ENCODE measurements around the gene ADIG. TPM values are rescaled to one million over a fixed set of nuclear protein-coding genes. Genes with fewer than 3 reads are reported as not detected.

Gene ADIG
- total RNA-seq, 4 donors from 2014 or later: not detected

- WGBS: 75% methylated on average over 3 of the region's 3 CpGs
These were observed 22.3 kb downstream of the ADIG start for GRCh38 chr20:38603286-38603685.

GRCh38 chr20:38604873-38605303 is 23.9 kb downstream of the ADIG start:
- no peak overlapping the region for H3K27ac ChIP-seq (replicated peaks in 1 of 4)
- no peaks in the 10 kb centered on the region for H3K36me3 ChIP-seq
- WGBS: 29% methylated on average over 4 of the region's 4 CpGs
- intact Hi-C loops (cut with DNase I): no loop called here
- H3K9me3 ChIP-seq: no peaks in the 10 kb centered on the region
- H3K27me3 ChIP-seq: peaks cover 0 to 79% (median 14%) of the 10 kb centered on the region in 4 donors
- no peak for TF ChIP-seq CTCF (IDR thresholded peaks at IDR 0.05)
- TF ChIP-seq POLR2AphosphoS5 (IDR thresholded peaks at IDR 0.05): no peak
- DNase-seq (ENCODE audit: extremely low spot score): no peak
- peaks cover 0 to 10% (median 7%) of the 10 kb centered on the region in 4 donors for H3K4me1 ChIP-seq
- no peak overlapping the region for H3K4me3 ChIP-seq

More at GRCh38 chr20:38603286-38603685, 22.3 kb downstream of the ADIG start:
- Histone ChIP-seq H3K4me3 (no peak overlapping the region), H3K4me1 (peaks cover 0 to 10% (median 7%) of the 10 kb centered on the region in 4 donors), H3K27ac (replicated peaks in 1 of 4) (no peak overlapping the region), H3K27me3 (peaks cover 0 to 68% (median 14%) of the 10 kb centered on the region in 4 donors), H3K36me3 (no peaks in the 10 kb centered on the region), H3K9me3 (no peaks in the 10 kb centered on the region)
- DNase-seq (ENCODE audit: extremely low spot score): no peak
- TF ChIP-seq CTCF (IDR thresholded peaks at IDR 0.05) (no peak), POLR2A (IDR thresholded peaks at IDR 0.05; ENCODE audit: low read depth) (no peak), POLR2AphosphoS5 (IDR thresholded peaks at IDR 0.05) (no peak), EP300 (IDR thresholded peaks at IDR 0.05) (no peak)
- intact Hi-C loops (cut with DNase I): no loop called here

GRCh38 chr20:38607351-38607750 is 26.4 kb downstream of the ADIG start:
- 42% methylated on average over 12 of the region's 12 CpGs for WGBS
- H3K27me3 ChIP-seq: peaks cover 0 to 63% (median 3%) of the 10 kb centered on the region in 4 donors

GRCh38 chr20:38608188-38608587 is 27.2 kb downstream of the ADIG start:
- WGBS: 74% methylated on average over 4 of the region's 4 CpGs
- no peak for DNase-seq (ENCODE audit: extremely low spot score)
- Histone ChIP-seq H3K36me3 (no peaks in the 10 kb centered on the region), H3K27me3 (peaks cover 0 to 54% (median 0%) of the 10 kb centered on the region in 4 donors), H3K9me3 (no peaks in the 10 kb centered on the region), H3K27ac (replicated peaks in 1 of 4) (no peak overlapping the region), H3K4me3 (no peak overlapping the region), H3K4me1 (no peaks in the 10 kb centered on the region)
- no peak for TF ChIP-seq POLR2A (IDR thresholded peaks at IDR 0.05; ENCODE audit: low read depth)
- TF ChIP-seq EP300 (IDR thresholded peaks at IDR 0.05): no peak
- no peak for TF ChIP-seq POLR2AphosphoS5 (IDR thresholded peaks at IDR 0.05)
- no peak for TF ChIP-seq CTCF (IDR thresholded peaks at IDR 0.05)
- intact Hi-C loops (cut with DNase I): no loop called here

More at GRCh38 chr20:38607351-38607750, 26.4 kb downstream of the ADIG start:
- Histone ChIP-seq H3K4me3 (no peak overlapping the region), H3K27ac (replicated peaks in 1 of 4) (no peak overlapping the region), H3K9me3 (no peaks in the 10 kb centered on the region), H3K4me1 (no peaks in the 10 kb centered on the region), H3K36me3 (no peaks in the 10 kb centered on the region)
- no peak for DNase-seq (ENCODE audit: extremely low spot score)
- TF ChIP-seq CTCF (IDR thresholded peaks at IDR 0.05): no peak
- TF ChIP-seq POLR2AphosphoS5 (IDR thresholded peaks at IDR 0.05): no peak
- TF ChIP-seq POLR2A (IDR thresholded peaks at IDR 0.05; ENCODE audit: low read depth): no peak
- no peak for TF ChIP-seq EP300 (IDR thresholded peaks at IDR 0.05)
- intact Hi-C loops (cut with DNase I): no loop called here

- Histone ChIP-seq H3K27ac (replicated peaks in 1 of 4) (no peak overlapping the region), H3K9me3 (no peaks in the 10 kb centered on the region), H3K4me3 (no peak overlapping the region), H3K36me3 (no peaks in the 10 kb centered on the region), H3K27me3 (peaks cover 0 to 46% (median 0%) of the 10 kb centered on the region in 4 donors), H3K4me1 (no peaks in the 10 kb centered on the region)
- no peak for TF ChIP-seq POLR2A (IDR thresholded peaks at IDR 0.05; ENCODE audit: low read depth)
- no peak for TF ChIP-seq EP300 (IDR thresholded peaks at IDR 0.05)
- no peak for TF ChIP-seq POLR2AphosphoS5 (IDR thresholded peaks at IDR 0.05)
- TF ChIP-seq CTCF (IDR thresholded peaks at IDR 0.05): no peak
- intact Hi-C loops (cut with DNase I): no loop called here
- DNase-seq (ENCODE audit: extremely low spot score): no peak
- 86% methylated on average over 4 of the region's 4 CpGs for WGBS
These were observed 28.8 kb downstream of the ADIG start for GRCh38 chr20:38609815-38610214.
